Measurements from ENCODE around the gene PIERCE2. TPM values are rescaled to one million over a fixed set of nuclear protein-coding genes. Genes with fewer than 3 reads are reported as not detected.
"Not testable (repeated sequence)": the region's sequence is repeated elsewhere in the genome, so short reads cannot be mapped to it uniquely, and the experiment has no call there.

The PIERCE2 gene
- total RNA-seq, 6 experiments from 2014 or later, result 0.58 to 1.7 (median 1.1) TPM

DNA sequence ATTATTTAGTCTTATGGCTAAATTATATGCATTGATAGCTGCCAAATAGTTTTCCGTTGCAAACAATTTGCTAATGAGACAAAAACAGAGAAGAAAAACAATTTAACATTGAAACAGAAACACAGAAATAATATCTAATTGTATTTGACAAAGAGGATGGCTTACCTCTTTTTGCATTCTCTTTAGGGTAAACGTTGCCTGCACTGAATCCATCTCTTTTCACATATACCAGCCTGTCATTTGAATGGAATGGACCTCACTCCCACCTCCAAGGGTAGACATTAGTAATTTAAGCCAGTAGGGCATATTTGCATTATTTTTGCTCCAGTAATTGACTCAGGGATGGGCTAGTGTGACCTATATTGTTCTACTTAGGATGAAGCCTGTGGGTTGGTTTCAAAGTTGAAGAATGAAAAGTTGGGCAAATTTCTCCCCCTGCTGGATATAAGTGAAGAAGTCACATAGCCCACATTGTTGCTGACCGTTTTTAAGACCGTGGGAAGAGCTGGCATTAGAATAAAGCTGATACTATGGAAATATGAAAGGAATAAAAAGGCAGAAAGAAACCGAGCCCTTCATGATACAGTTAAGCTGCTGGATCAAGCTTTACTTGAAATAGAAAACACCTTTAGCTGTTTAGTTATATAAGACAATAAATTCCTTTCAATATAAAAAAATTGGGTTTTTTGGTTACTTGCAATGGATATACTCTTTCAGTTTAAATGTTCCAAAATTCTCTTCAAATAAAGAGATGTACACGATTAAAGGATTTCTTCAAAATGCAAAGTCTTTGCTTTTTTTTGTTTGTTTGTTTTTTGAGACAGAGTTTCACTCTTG, 26.9 kb downstream of the PIERCE2 start:
- Mint-ChIP-seq H3K27ac (no peak overlapping the region), H3K9me3 (no peaks in the 10 kb centered on the region), H3K4me3 (no peak overlapping the region), H3K36me3 (ENCODE audit: low read depth) (no peaks in the 10 kb centered on the region), H3K4me1 (ENCODE audit: low read depth) (no peaks in the 10 kb centered on the region), H3K27me3 (ENCODE audit: insufficient read depth) (no peaks in the 10 kb centered on the region)
- TF ChIP-seq, protein P1, sequence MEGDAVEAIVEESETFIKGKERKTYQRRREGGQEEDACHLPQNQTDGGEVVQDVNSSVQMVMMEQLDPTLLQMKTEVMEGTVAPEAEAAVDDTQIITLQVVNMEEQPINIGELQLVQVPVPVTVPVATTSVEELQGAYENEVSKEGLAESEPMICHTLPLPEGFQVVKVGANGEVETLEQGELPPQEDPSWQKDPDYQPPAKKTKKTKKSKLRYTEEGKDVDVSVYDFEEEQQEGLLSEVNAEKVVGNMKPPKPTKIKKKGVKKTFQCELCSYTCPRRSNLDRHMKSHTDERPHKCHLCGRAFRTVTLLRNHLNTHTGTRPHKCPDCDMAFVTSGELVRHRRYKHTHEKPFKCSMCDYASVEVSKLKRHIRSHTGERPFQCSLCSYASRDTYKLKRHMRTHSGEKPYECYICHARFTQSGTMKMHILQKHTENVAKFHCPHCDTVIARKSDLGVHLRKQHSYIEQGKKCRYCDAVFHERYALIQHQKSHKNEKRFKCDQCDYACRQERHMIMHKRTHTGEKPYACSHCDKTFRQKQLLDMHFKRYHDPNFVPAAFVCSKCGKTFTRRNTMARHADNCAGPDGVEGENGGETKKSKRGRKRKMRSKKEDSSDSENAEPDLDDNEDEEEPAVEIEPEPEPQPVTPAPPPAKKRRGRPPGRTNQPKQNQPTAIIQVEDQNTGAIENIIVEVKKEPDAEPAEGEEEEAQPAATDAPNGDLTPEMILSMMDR (IDR thresholded peaks at IDR 0.05), result peak; percentile 80
- peak; percentile 50 for DNase-seq

DNA sequence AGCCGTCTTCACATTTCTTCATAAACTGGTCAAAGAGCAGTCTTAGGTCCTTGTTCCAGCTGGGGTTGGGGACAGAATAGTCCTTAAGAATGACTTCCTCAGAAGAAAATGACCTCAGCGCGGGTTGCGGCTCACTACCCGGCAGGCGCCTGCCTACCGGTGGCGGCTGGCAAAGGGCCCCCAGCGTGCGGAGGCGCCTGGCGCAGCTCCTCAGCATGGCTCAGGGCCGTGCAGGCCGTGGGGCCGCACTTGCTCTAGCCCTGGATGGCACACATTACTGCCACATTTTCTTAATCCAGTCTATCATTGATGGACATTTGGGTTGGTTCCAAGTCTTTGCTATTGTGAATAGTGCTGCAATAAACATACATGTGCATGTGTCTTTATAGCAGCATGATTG, 34.8 kb downstream of the PIERCE2 start:
- not testable (repeated sequence) for H3K27ac Mint-ChIP-seq; H3K4me3 Mint-ChIP-seq; H3K27me3 Mint-ChIP-seq (ENCODE audit: insufficient read depth); DNase-seq; H3K36me3 Mint-ChIP-seq (ENCODE audit: low read depth); H3K4me1 Mint-ChIP-seq (ENCODE audit: low read depth)
- peaks cover 20% of the 10 kb centered on the region for H3K9me3 Mint-ChIP-seq

DNA sequence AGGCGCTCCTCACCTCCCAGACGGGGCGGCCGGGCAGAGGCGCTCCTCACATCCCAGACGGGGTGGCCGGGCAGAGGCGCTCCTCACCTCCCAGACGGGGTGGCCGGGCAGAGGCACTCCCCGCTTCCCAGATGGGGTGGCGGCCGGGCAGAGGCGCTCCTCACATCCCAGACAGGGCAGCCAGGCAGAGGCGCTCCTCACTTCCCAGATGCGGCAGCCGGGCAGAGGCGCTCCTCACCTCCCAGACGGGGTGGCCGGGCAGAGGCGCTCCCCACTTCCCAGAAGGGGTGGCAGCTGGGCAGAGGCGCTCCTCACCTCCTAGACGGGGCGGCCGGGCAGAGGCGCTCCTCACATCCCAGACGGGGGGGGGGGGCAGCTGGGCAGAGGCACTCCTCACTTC, 37.6 kb downstream of the PIERCE2 start:
- not testable (repeated sequence) for H3K4me3 Mint-ChIP-seq; H3K4me1 Mint-ChIP-seq (ENCODE audit: low read depth); H3K36me3 Mint-ChIP-seq (ENCODE audit: low read depth); H3K27me3 Mint-ChIP-seq (ENCODE audit: insufficient read depth); DNase-seq; H3K27ac Mint-ChIP-seq
- H3K9me3 Mint-ChIP-seq, result peaks cover 21% of the 10 kb centered on the region

DNA sequence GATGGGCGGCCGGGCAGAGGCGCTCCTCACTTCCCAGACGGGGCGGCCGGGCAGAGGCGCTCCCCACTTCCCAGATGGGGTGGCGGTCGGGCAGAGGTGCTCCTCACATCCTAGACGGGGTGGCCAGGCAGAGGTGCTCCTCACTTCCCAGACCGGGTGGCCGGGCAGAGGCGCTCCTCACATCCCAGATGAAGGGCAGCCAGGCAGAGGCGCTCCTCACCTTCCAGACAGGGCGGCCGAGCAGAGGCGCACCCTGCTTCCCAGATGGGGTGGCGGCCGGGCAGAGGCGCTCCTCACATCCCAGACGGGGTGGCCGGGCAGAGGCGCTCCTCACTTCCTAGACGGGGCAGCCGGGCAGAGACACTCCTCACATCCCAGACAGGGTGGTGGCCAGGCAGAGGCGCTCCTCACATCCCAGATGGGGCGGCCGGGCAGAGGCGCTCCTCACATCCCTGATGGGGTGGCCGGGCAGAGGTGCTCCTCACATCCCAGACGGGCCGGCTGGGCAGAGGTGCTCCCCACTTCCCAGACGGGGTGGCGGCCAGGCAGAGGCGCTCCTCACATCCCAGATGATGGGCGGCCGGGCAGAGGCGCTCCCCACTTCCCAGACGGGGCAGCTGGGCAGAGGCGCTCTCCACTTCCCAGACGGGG, 38.2 kb downstream of the PIERCE2 start:
- H3K9me3 Mint-ChIP-seq, result peaks cover 21% of the 10 kb centered on the region

DNA sequence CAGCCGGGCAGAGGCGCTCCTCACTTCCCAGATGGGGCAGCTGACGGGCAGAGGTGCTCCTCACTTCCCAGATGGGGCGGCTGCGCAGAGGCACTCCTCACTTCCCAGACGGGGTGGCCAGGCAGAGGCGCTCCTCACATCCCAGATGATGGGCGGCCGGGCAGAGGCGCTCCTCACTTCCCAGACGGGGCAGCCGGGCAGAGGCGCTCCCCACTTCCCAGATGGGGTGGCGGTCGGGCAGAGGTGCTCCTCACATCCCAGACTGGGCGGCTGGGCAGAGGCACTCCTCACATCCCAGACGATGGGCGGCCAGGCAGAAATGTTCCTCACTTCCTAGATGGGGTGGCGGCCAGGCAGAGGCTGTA, 38.7 kb downstream of the PIERCE2 start:
- not testable (repeated sequence) for H3K36me3 Mint-ChIP-seq (ENCODE audit: low read depth); H3K27ac Mint-ChIP-seq; H3K4me3 Mint-ChIP-seq; DNase-seq; H3K27me3 Mint-ChIP-seq (ENCODE audit: insufficient read depth); H3K4me1 Mint-ChIP-seq (ENCODE audit: low read depth)
- peaks cover 21% of the 10 kb centered on the region for H3K9me3 Mint-ChIP-seq

More for the DNA sequence above, 38.2 kb downstream of the PIERCE2 start:
- H3K36me3 Mint-ChIP-seq (ENCODE audit: low read depth); H3K4me1 Mint-ChIP-seq (ENCODE audit: low read depth); H3K27ac Mint-ChIP-seq; DNase-seq; H3K27me3 Mint-ChIP-seq (ENCODE audit: insufficient read depth); H3K4me3 Mint-ChIP-seq: not testable (repeated sequence)

DNA sequence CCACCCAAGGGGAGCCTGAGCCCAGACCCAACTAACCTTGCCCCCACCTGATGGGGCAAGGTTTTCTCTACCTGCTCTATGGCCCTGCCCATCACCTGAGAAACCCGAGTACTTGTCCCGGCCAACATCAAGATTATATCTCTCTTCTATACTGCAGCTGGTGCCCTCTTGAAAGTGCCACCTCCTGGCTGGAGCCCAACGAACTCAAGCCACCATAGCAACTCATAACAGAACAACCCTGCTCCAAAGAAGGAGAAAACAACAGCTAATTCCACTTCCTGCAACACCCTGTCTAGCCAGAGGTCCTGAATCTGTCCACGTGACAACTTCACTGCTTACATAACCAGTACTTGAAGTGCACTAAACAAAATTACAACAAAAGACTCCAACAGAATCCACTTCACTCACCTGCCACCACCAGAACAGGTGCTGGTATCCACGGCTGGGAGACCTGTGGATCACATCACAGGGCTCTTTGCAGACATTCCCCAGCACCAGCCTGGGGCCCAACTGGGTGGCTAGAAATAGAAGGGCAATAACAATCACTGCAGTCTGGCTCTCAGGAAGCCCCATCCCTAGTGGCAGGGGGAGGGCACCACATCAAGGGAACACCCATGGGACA, 49.2 kb downstream of the PIERCE2 start:
- no peak overlapping the region for H3K4me3 Mint-ChIP-seq
- H3K27ac Mint-ChIP-seq, result no peak overlapping the region
- peaks cover 5% of the 10 kb centered on the region; the same call in 1 of the 2 replicates for H3K36me3 Mint-ChIP-seq (ENCODE audit: low read depth)
- H3K4me1 Mint-ChIP-seq (ENCODE audit: low read depth), result no peaks in the 10 kb centered on the region
- TF ChIP-seq, protein P1 (IDR thresholded peaks at IDR 0.05), result no peak
- H3K27me3 Mint-ChIP-seq (ENCODE audit: insufficient read depth), result no peaks in the 10 kb centered on the region
- no peak for DNase-seq
- H3K9me3 Mint-ChIP-seq, result peaks cover 14% of the 10 kb centered on the region

DNA sequence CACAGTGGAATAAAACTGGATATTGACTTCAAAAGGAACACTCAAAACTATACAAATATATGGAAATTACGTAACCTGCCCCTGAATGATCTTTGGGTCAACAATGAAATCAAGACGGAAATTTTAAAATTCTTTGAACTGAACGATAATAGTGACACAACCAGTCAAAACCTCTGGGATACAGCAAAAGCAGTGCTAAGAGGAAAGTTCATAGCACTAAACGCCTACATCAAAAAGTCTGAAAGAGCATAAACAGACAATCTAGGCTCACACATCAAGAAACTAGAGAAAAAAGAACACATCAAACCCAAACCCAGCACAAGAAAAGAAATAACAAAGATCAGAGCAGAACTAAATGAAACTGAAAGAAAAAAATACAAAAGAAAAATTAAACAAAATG, 53.2 kb downstream of the PIERCE2 start:
- H3K27me3 Mint-ChIP-seq (ENCODE audit: insufficient read depth), result no peaks in the 10 kb centered on the region
- no peak overlapping the region for H3K27ac Mint-ChIP-seq
- no peak for DNase-seq
- no peak overlapping the region for H3K4me3 Mint-ChIP-seq
- TF ChIP-seq, protein P1 (IDR thresholded peaks at IDR 0.05), result no peak
- H3K9me3 Mint-ChIP-seq, result peaks cover 14% of the 10 kb centered on the region
- peaks cover 5% of the 10 kb centered on the region; the same call in 1 of the 2 replicates for H3K36me3 Mint-ChIP-seq (ENCODE audit: low read depth)
- H3K4me1 Mint-ChIP-seq (ENCODE audit: low read depth), result no peaks in the 10 kb centered on the region

Data from HFFc6 (cell line).